ENCODE data around the gene ATP23.

GRCh38 chr12:57905812-57906475 lies 35.4 kb upstream of the ATP23 start:
- TF ChIP-seq POLR2AphosphoS5 (IDR thresholded peaks at IDR 0.05; ENCODE audit: low read depth) (no peak), CTCF (IDR thresholded peaks at IDR 0.05; ENCODE audit: insufficient read depth, low read length) (no peak), GABPA (IDR thresholded peaks at IDR 0.05; ENCODE audit: low read depth) (no peak), REST (IDR thresholded peaks at IDR 0.05; ENCODE audit: insufficient replicate concordance, low read depth) (no peak)
